SK-N-SH (cell line): Measurements from ENCODE around the gene ADAMTS16.

Source experiments
- EP300 ChIP-seq, 2 experiments: IDR thresholded peaks; 2 replicates each; pipeline versions ENCODE4 v1.4.0 to v1.6.1; 2012; ENCODE audit warnings: borderline replicate concordance in 1 of 2, low read depth in 1 of 2, low read length in 1 of 2
- FOSL2 ChIP-seq: IDR thresholded peaks from 2 replicates; pipeline ENCODE4 v1.4.0; 2012; ENCODE audit warnings: low read depth, mild to moderate bottlenecking, moderate library complexity, borderline replicate concordance
- POLR2AphosphoS5 ChIP-seq: IDR thresholded peaks from 2 replicates; pipeline ENCODE4 v1.6.1; 2012; ENCODE audit warnings: low read depth, low read length
- RCOR1 ChIP-seq: fragments of 150-350 bp; IDR thresholded peaks from 2 replicates; pipeline ENCODE4 v1.6.1; 2017; ENCODE audit warnings: antibody characterized with exemption, low read length
- TF ChIP-seq, protein P1 (sequence below): IDR thresholded peaks from 2 replicates; pipeline ENCODE4 v1.6.1; 2012; ENCODE audit warnings: mild to moderate bottlenecking, low read depth, low read length, moderate library complexity
- TF ChIP-seq, protein P2 (sequence below): fragments of 200-600 bp; sonication (generic); IDR thresholded peaks from 2 replicates; pipeline ENCODE4 v1.6.1; 2017; ENCODE audit warnings: antibody characterized with exemption, mild to moderate bottlenecking, moderate library complexity
- TF ChIP-seq, protein P3 (sequence below): IDR thresholded peaks from 2 replicates; pipeline ENCODE4 v1.4.0; 2012; ENCODE audit warnings: low read depth

DNA sequence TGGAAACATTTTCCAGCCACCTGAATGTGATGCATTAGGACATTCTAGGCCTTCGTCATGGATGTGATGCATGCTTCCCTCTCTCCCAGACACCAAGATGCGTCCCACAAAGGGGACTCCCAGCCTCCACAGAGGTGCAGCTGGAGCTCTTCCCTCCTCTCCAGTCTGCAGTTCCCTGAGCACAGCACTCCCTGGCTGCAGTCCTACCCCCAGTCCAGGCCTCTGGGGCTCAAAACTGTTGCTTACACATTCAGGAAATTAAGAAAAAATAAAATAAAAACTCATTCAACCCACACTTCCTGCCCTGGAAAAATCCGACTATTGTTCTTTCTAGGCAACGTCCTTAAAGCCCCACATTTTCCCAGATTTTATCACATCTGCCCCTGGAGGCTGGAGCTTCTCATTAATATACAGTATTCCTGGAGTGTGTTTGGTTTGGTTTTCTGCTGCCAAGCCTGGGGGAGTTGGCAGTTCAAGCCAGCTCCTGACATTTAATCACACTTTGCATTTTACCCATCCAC lies 204.0 kb downstream of the ADAMTS16 start:
- TF ChIP-seq, protein P1, sequence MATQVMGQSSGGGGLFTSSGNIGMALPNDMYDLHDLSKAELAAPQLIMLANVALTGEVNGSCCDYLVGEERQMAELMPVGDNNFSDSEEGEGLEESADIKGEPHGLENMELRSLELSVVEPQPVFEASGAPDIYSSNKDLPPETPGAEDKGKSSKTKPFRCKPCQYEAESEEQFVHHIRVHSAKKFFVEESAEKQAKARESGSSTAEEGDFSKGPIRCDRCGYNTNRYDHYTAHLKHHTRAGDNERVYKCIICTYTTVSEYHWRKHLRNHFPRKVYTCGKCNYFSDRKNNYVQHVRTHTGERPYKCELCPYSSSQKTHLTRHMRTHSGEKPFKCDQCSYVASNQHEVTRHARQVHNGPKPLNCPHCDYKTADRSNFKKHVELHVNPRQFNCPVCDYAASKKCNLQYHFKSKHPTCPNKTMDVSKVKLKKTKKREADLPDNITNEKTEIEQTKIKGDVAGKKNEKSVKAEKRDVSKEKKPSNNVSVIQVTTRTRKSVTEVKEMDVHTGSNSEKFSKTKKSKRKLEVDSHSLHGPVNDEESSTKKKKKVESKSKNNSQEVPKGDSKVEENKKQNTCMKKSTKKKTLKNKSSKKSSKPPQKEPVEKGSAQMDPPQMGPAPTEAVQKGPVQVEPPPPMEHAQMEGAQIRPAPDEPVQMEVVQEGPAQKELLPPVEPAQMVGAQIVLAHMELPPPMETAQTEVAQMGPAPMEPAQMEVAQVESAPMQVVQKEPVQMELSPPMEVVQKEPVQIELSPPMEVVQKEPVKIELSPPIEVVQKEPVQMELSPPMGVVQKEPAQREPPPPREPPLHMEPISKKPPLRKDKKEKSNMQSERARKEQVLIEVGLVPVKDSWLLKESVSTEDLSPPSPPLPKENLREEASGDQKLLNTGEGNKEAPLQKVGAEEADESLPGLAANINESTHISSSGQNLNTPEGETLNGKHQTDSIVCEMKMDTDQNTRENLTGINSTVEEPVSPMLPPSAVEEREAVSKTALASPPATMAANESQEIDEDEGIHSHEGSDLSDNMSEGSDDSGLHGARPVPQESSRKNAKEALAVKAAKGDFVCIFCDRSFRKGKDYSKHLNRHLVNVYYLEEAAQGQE: no peak
- TF ChIP-seq RCOR1 (peak; percentile 28; the same call in 1 of the 2 replicates), POLR2AphosphoS5 (no peak), FOSL2 (no peak), EP300 (IDR thresholded peaks at IDR 0.05; ENCODE audit: borderline replicate concordance in 1 of 2, low read depth in 1 of 2, low read length in 1 of 2) (no peak)
- TF ChIP-seq, protein P2, sequence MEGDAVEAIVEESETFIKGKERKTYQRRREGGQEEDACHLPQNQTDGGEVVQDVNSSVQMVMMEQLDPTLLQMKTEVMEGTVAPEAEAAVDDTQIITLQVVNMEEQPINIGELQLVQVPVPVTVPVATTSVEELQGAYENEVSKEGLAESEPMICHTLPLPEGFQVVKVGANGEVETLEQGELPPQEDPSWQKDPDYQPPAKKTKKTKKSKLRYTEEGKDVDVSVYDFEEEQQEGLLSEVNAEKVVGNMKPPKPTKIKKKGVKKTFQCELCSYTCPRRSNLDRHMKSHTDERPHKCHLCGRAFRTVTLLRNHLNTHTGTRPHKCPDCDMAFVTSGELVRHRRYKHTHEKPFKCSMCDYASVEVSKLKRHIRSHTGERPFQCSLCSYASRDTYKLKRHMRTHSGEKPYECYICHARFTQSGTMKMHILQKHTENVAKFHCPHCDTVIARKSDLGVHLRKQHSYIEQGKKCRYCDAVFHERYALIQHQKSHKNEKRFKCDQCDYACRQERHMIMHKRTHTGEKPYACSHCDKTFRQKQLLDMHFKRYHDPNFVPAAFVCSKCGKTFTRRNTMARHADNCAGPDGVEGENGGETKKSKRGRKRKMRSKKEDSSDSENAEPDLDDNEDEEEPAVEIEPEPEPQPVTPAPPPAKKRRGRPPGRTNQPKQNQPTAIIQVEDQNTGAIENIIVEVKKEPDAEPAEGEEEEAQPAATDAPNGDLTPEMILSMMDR: no peak
- TF ChIP-seq, protein P3, sequence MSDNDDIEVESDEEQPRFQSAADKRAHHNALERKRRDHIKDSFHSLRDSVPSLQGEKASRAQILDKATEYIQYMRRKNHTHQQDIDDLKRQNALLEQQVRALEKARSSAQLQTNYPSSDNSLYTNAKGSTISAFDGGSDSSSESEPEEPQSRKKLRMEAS: no peak
